ENCODE data around the gene RAB40A. TPM values are rescaled to one million over a fixed set of nuclear protein-coding genes. Genes with fewer than 3 reads are reported as not detected.

The RAB40A gene
- polyA plus RNA-seq, 1 experiment = 0.56 TPM

DNA sequence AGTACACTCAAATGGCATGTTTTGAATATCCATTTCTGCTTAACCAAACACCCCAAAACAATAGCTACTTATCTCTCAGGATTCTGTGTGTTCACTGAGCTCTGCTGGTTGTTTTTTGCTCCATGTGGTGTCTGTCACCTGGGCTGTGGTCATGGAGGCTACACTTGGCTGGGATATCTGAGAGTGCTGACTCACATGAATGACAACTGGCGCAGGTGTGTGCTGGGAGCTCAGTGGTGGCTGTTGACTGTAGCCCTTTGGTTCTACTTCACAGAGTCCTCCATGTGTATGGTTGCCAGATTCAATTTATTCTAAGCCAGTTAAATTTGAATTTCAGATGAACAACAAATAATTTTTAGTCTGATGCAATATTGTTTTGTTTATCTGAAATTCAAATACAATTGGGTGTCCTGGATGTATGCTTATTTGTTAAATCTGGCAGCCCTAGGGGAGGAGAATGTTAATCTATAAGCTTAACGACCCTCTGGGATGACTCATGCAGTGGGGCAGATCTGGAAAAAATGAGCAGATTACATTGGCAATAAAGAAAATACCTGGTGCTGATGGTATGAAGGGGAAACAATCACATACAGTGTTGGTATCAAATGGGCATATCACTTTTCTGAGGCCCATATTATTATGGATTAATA, 37.8 kb upstream of the RAB40A start:
- ChIA-PET POLR2A (no interaction called here), CTCF (no interaction called here)
- TF ChIP-seq, protein P1, sequence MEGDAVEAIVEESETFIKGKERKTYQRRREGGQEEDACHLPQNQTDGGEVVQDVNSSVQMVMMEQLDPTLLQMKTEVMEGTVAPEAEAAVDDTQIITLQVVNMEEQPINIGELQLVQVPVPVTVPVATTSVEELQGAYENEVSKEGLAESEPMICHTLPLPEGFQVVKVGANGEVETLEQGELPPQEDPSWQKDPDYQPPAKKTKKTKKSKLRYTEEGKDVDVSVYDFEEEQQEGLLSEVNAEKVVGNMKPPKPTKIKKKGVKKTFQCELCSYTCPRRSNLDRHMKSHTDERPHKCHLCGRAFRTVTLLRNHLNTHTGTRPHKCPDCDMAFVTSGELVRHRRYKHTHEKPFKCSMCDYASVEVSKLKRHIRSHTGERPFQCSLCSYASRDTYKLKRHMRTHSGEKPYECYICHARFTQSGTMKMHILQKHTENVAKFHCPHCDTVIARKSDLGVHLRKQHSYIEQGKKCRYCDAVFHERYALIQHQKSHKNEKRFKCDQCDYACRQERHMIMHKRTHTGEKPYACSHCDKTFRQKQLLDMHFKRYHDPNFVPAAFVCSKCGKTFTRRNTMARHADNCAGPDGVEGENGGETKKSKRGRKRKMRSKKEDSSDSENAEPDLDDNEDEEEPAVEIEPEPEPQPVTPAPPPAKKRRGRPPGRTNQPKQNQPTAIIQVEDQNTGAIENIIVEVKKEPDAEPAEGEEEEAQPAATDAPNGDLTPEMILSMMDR (IDR thresholded peaks at IDR 0.05; ENCODE audit: insufficient read depth, low read depth, low read length) = no peak
- Histone ChIP-seq H3K4me3 (ENCODE audit: low read depth, low read length) (no peak overlapping the region), H3K36me3 (ENCODE audit: control insufficient read depth, insufficient read depth, low read length) (no peaks in the 10 kb centered on the region), H3K27me3 (ENCODE audit: control insufficient read depth, insufficient read depth, low read length) (no peaks in the 10 kb centered on the region)
- DNase-seq (ENCODE audit: low read depth) = no peak

DNA sequence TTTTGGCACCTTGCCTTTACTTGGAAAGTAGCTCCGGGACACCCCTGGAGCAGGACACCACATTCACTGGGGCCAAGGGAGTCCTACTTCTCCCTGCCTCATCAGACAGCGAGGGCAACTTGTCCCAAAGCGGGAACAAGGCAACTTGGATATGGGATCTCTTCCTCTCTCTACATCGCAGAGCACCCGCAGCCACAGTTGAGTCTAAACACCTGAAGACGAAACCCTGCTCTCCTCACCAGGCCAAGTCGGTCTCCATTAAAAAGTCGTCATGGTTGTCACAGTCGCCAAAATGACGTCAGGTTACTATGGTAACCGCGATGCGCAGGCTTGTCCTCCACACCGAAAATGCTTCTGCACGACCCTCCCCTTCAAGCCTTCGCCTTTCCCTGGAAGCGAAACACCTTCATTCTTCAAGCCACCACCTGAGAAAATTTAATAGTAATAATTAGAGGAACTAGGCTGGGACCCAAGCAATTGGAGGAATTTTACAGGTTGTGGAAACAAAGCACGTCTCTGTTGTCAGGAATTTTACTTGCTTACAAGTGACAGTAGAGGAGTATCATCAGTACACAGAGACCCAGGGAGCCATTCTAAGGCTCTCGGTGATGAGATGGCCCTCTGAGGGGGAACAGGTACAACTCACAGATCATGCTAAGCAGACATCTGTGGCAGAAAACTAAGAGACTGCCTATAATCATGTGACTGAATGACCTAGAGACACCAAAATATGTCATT, 35.6 kb upstream of the RAB40A start:
- Histone ChIP-seq H3K36me3 (ENCODE audit: control insufficient read depth, insufficient read depth, low read length) (no peaks in the 10 kb centered on the region), H3K27me3 (ENCODE audit: control insufficient read depth, insufficient read depth, low read length) (no peaks in the 10 kb centered on the region), H3K4me3 (ENCODE audit: low read depth, low read length) (peak overlapping the region; percentile 31)
- TF ChIP-seq, protein P1 (IDR thresholded peaks at IDR 0.05; ENCODE audit: insufficient read depth, low read depth, low read length) = no peak
- ChIA-PET POLR2A (interaction anchor here (0.7 kb wide), 1 partner anchor 18 kb away, joined by 4 read pairs; no protein-coding TSS in a partner anchor), CTCF (no interaction called here)
- no peak for DNase-seq (ENCODE audit: low read depth)

DNA sequence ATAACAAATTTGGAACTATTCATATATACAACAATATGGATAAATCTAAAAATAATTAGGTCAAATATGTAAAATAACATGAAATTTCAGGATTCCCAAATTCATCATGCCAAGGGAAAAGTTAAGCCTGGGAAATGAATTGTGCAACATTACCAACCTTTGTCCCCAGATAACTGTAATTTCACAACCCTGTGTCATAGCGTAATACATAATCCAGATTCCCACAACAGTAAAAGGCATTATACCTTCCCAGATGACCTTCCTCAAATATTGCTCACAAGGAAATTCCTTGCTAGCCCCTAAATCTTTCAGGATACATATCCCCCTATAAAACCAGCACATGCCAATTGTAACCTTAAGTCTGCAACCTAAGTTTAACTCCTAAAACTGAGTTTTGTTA, 32.9 kb upstream of the RAB40A start:
- TF ChIP-seq, protein P1 (IDR thresholded peaks at IDR 0.05; ENCODE audit: insufficient read depth, low read depth, low read length) = no peak
- CTCF ChIA-PET = no interaction called here
- no peaks in the 10 kb centered on the region for H3K27me3 ChIP-seq (ENCODE audit: control insufficient read depth, insufficient read depth, low read length)
- H3K4me3 ChIP-seq (ENCODE audit: low read depth, low read length) = no peak overlapping the region
- POLR2A ChIA-PET = no interaction called here
- H3K36me3 ChIP-seq (ENCODE audit: control insufficient read depth, insufficient read depth, low read length) = no peaks in the 10 kb centered on the region
- no peak for DNase-seq (ENCODE audit: low read depth)

DNA sequence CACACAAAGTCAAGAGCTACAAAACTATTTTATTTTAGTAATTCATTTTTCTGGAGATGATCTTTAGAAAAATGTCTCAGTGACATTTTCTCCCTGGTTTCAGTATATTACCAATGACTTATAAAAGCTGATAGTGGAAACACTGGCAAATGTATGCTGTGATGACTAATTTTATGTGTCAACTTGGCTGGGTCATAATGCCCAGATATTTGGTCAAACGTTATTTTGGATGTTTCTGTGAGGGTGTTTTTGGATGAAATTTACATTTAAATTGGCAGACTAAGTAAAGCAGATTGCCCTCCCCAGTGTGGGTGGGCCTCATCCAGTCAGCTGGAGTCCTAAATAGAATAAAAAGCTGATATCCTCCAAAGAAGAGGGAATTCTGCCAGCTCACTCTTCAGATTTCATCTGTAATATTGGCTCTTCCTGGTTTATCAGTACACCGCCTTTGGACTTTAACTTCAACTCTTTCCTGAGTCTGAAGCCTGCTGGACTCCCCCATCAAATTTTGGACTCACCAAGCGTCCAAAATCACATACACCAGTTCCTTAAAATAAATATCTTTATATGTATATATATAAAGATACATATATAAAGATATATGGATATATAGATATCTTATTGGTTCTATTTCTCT, 31.2 kb upstream of the RAB40A start:
- no peak overlapping the region for H3K4me3 ChIP-seq (ENCODE audit: low read depth, low read length)
- TF ChIP-seq, protein P1 (IDR thresholded peaks at IDR 0.05; ENCODE audit: insufficient read depth, low read depth, low read length) = no peak
- DNase-seq (ENCODE audit: low read depth) = no peak
- H3K27me3 ChIP-seq (ENCODE audit: control insufficient read depth, insufficient read depth, low read length) = no peaks in the 10 kb centered on the region
- POLR2A ChIA-PET = no interaction called here
- CTCF ChIA-PET = no interaction called here
- no peaks in the 10 kb centered on the region for H3K36me3 ChIP-seq (ENCODE audit: control insufficient read depth, insufficient read depth, low read length)

DNA sequence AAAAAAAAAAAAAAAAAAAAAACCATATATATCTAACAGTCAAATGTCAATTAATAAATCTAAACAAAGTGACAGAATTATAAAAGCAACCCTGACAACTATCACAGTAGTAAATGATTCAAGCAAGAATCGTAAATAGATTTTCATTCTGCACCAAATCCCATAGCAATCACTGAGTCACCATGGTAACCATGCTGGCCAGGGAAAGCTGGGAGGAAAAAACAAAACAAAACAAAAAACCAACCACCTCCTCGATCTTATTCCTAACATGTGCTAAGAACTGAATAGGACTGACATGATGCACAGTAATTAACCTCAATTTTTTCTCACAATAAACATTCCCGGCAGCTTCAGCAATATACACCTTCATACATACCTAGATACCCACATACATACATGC, 30.6 kb upstream of the RAB40A start:
- TF ChIP-seq, protein P1 (IDR thresholded peaks at IDR 0.05; ENCODE audit: insufficient read depth, low read depth, low read length) = no peak
- no peaks in the 10 kb centered on the region for H3K27me3 ChIP-seq (ENCODE audit: control insufficient read depth, insufficient read depth, low read length)
- H3K36me3 ChIP-seq (ENCODE audit: control insufficient read depth, insufficient read depth, low read length) = no peaks in the 10 kb centered on the region
- POLR2A ChIA-PET = no interaction called here
- CTCF ChIA-PET = no interaction called here
- H3K4me3 ChIP-seq (ENCODE audit: low read depth, low read length) = no peak overlapping the region
- no peak for DNase-seq (ENCODE audit: low read depth)
